ENCODE measurements around the gene SHISA3.
"Not testable (repeated sequence)": the region's sequence is repeated elsewhere in the genome, so short reads cannot be mapped to it uniquely, and the experiment has no call there.

The SHISA3 gene

GRCh38 chr4:42396752-42397634 lies at the start of gene SHISA3:
TSS of gene SHISA3 (plus strand) at chr4:42397488. CDS start at chr4:42398057, 569 bp downstream.
- peak; percentile 25 for DNase-seq

GRCh38 chr4:42348247-42348646 lies 49.0 kb upstream of the SHISA3 start:
- no peak for DNase-seq

DNA sequence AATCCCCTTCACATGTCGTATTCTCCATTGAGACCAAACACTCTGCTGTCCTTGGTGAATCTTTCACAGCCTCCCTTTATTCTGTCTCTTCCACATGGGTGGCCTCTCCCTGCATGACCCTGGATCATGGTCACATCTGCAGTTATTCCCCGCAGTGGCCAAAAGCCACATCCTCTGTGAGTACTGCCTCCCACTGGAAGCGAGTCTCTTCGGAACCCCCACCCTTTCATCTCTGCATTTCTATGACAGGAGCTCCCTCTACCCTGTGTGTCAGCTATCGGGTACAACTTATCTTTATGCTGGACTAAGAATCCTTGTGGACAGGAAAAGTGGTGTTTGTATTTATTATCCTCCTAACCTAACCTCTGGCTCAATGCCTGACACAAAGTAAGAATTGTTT lies 48.6 kb upstream of the SHISA3 start:
- no peak for DNase-seq

GRCh38 chr4:42350611-42351182 lies 46.6 kb upstream of the SHISA3 start:
- no peak for DNase-seq

DNA sequence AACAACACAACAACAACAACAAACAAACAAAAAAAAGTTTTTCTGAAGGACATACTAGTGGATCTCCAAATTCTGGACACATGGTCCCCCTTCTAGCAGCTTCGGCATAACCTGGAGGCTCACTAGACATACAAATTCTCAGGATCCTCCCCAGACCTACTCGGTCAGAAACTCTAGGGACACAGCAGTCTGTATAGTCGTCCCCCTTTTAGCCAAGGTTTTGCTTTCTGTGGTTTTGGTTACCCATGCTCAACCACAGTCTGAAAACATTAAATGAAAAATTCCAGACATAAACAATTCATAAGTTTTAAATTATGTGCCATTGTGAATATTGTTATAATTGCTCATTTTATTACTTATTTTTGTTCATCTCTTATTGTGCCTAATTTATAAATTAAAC lies 45.2 kb upstream of the SHISA3 start:
- no peak for DNase-seq

- DNase-seq = no peak
Measured at GRCh38 chr4:42357325-42357724, 40.0 kb upstream of the SHISA3 start.

DNA sequence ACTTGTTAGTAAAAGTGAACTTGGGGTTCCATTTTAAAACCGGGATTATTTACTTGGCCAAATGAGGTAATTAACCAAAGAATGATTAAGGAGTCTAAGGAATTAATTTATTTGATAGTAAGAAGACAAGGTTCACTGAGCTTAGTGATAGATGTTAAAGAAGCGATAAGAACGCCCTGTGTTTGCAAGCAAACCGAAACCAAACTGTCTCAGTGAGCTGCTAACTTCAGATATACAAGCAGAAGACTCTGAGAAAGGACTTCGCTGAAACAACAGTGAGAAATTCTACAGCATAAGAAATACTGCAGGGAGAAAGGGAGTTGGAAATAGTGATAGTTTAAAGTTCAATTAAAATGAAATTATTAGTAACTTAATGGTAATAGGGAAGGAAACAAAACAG lies 37.6 kb upstream of the SHISA3 start:
- no peak for DNase-seq

DNA sequence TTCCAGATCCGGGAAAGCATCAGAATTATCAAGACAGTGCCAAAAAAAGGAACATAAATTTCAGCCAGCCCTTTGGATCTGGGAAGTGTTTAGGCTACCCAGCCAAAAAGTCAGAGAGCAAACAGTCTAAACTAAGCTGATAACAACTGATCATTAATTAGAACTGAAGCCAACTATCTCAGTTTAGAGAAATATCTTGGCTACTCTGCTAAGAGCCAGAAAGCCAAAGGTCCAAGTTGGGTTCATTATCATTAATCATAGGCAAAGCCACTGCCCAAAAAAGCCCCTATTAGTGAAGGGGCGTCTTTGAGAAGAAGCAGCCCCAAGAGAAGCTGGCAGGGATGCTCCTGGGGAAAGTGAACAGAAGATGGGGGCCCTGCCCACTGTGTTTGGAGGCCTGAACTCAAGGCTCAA lies 37.0 kb upstream of the SHISA3 start:
- DNase-seq = no peak

DNA sequence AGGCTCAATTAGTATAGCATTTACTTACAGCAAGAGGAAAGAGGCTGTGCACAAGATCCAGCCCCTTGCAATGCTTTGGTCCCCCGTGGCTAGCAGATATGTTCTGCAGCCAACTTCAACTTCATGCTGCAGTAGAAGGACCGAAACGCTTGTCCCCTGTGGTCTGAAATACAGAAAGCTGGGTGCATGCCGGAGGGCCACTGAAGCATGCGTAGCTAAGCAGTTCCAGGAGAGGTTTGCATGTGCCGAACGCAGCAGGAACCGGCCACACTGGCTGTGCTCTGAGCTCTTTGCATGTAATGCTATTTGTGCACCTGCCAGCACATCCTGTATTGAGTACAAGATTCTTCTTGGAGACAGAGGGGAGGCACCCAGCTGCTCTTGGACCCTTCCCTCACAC lies 35.8 kb upstream of the SHISA3 start:
- no peak for DNase-seq

- no peak for DNase-seq
Measured at GRCh38 chr4:42362591-42362990, 34.7 kb upstream of the SHISA3 start.

DNA sequence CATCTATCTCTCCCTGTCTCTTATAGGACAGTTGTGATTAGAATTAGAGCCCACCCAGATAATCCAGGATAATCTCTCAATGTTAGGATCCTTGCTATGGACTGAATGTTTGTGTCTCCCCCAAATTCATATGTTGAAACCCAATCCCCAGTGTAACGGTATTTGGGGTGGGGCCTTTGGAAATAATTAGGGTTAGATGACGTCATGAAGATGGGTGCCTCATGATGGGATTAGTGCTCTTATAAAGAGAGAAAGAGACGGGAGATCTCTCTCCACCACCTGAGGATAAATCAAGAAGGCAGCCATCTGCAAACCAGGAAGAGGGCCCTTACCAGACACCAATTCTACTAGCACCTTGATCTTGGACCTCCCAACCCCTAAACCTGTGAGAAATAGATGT lies 33.7 kb upstream of the SHISA3 start:
- no peak for DNase-seq

DNA sequence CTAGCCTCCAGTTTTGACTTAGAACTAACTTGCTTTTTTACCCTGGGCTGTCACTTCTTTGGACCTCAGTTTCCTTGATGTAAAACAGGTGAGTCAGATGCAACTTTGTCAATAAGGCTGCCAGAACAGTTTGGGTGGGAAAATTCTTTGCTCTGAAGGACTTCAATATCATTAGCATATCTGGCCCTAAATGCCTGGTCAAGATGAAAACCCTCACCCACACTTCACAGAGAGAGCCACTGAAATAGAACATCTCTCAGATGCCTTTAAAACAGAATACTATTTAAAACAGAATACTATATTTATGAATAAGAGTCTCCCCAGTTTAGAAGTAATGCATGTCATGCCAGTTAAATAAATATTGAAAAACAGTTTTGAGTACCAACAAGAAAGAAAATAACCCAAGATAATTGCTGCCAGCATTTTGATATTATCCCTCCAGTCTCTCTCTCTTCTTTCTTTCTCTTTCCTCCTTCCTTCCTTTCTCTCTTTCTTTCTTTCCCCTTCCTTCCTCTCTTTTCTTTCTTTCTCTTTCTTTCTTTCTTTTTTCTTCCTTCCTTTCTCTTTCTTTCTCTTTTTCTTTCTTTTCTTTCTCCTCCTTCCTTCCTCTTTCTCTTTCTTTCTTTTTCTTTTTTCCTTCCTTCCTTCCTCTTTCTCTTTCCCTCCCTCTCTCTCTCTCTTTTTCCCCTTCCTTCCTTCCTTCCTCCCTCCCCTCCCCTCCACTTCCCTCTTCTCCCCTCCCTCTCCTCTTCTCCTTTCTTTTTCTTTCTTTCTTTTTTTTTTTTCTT lies 32.8 kb upstream of the SHISA3 start:
- DNase-seq = no peak

GRCh38 chr4:42366959-42367358 lies 30.3 kb upstream of the SHISA3 start:
- no peak for DNase-seq

DNA sequence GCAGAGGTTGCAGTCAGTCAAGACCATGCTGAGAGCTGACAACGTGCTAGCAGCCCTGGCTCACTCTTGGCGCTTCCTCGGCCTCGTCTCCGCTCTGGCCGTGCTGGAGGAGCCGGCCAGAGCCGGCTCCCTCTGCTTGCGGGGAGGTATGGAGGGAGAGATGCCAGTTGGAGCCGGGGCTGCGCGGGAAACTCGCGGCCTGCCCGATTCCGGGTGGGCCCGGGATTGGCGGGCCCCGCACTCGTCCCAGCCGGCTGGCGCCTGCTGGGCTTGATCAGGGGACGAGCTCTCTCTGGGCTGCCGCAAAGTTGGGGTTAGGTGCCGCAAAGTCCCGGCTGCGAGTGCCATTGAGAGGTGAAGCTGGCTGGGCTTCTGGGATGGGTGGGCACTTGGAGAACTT lies 27.8 kb upstream of the SHISA3 start:
- no peak for DNase-seq

DNA sequence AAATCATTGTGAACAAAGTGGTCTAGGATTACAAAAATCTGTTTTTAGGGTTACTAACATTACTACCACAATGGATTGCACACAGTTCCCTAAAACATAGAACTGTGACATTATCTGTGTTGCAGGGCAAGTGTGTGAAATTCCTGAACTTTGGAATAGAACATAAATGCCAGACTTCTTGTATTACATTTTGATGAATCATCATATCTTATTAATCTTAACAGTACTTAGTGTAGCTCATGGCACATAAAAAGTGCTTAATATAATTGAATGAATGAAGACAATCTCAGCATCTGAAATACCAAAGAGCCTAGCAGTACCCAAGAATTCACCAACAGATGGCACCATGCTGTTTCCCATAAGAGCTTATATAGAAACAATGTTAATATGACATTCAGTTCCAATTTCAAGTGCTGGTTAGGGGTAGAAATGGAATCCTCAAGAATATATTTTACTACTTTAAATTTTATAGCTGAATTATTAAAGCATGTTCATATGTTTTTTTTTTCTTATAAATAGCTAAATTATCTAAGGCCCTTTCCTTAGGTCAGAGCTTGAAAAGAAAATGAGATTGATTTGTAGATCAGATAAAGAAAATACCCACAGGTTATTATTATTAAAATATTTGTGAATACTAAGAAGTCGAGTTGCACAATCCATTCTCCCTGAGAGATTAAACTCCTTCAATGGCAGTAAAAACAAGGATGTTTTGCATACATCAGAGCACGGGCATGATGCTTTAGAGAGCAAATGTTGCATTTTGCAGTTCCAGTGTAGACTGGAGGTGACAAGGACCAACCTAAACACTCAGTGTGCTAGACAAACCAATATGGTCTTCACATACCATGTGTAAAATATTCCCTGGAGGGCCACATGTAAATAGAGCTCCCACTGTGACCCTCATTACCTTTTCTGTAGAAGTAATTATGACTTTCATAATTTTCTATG lies 25.7 kb upstream of the SHISA3 start:
- peak; percentile 49 for DNase-seq

GRCh38 chr4:42372303-42372702 lies 25.0 kb upstream of the SHISA3 start:
- not testable (repeated sequence) for DNase-seq

- DNase-seq = no peak
Measured at GRCh38 chr4:42377497-42377896, 19.8 kb upstream of the SHISA3 start.

- no peak for DNase-seq
Measured at GRCh38 chr4:42381666-42382065, 15.6 kb upstream of the SHISA3 start.

DNA sequence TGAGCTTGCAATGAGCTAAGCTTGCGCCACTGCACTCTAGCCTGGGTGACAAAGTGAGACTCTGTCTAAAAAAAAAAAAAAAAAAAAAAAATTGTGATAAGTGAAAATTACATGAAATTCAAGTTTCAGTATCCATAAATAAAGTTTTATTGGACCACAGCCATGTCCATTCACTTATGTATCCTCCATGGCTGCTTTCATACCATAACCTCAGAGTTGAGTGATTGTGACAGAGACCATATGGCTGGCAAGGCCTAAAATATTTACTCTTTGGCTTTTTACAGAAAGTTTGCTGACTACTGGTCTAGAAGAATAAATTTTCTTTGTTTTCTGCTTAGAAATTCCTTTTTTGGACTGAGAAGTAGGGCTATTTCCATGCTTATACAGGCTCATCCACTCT lies 11.8 kb upstream of the SHISA3 start:
- DNase-seq = no peak

DNA sequence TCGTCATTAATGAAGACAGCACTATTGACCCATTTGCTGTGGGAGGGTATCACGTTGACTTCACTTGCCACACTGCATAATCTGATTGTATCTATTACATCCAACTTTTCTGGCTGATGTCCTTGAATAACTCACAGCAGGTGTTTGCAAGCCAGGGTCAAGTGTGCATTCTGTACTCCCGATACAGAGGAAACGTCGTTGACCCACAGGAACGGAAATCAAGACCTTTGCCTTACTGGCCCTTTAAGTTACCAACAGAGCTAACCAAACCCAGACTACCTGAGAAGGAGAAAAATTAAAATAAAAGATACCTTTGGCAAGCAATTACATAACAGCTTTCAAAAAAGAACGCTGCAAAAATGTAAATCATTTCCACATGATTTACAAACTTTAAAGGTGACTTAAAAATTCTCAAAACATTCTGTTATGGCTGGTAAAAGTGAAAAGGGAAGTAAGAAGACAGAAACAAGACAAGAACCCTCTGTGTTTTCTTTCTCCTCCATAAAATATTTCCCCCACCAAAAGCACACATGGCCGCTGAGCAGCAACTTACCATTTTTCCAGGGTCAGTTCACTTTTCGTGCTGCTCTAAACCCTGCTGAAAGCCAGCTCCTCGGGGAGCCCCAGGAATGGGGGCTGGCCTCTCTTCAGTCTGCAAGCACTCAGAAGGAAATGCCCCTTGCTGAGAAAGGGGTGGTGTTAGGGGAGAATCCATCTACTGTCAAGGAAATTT lies 6.5 kb upstream of the SHISA3 start:
- DNase-seq = no peak

GRCh38 chr4:42391355-42391664 lies 6.0 kb upstream of the SHISA3 start:
- DNase-seq = no peak

GRCh38 chr4:42391981-42392380 lies 5.3 kb upstream of the SHISA3 start:
- no peak for DNase-seq
